LoVo (cell line): ENCODE data around the gene USP33.
A peak's percentile ranks its signal among the peaks of the same experiment; 100 is the strongest.
"Not testable (repeated sequence)": the region's sequence is repeated elsewhere in the genome, so short reads cannot be mapped to it uniquely, and the experiment has no call there.

ENCODE experiments used
- DNase-seq: peaks from one replicate; pipeline ENCODE4 v3.0.0-alpha.2; 2016; ENCODE audit warnings: low spot score

USP33 gene

GRCh38 chr1:77759071-77760028 is at the start of gene USP33:
Gene USP33, minus strand, starts transcription at chr1:77759852. Its CDS starts 18,155 bp downstream, at chr1:77741697.
- DNase-seq: peak; percentile 87

- DNase-seq: no peak
These were observed 43.7 kb upstream of the USP33 start for GRCh38 chr1:77803371-77803770.

- no peak for DNase-seq
These were observed 42.4 kb upstream of the USP33 start for GRCh38 chr1:77802026-77802425.

GRCh38 chr1:77797991-77798390 is 38.3 kb upstream of the USP33 start:
- no peak for DNase-seq

- DNase-seq: no peak
These were observed 37.2 kb upstream of the USP33 start for GRCh38 chr1:77796695-77797405.

GRCh38 chr1:77794550-77794949 is 34.9 kb upstream of the USP33 start:
- DNase-seq: no peak

- DNase-seq: not testable (repeated sequence)
These were observed 26.6 kb upstream of the USP33 start for GRCh38 chr1:77786093-77786741.

GRCh38 chr1:77783141-77783540 is 23.5 kb upstream of the USP33 start:
- no peak for DNase-seq

GRCh38 chr1:77781683-77782082 is 22.0 kb upstream of the USP33 start:
- DNase-seq: no peak

- DNase-seq: peak; percentile 92
These were observed 20.1 kb upstream of the USP33 start, which contains the start of gene MIGA1 for GRCh38 chr1:77779529-77780281. Gene MIGA1, plus strand, starts transcription at chr1:77779649. Its CDS starts 3,604 bp downstream, at chr1:77783253.

- DNase-seq: no peak
These were observed 16.5 kb upstream of the USP33 start for GRCh38 chr1:77776007-77776700.

- no peak for DNase-seq
These were observed 8.4 kb upstream of the USP33 start for GRCh38 chr1:77768006-77768405.

GRCh38 chr1:77762072-77762476 is 2.4 kb upstream of the USP33 start:
- DNase-seq: peak; percentile 46

- DNase-seq: no peak
These were observed 2.0 kb downstream of the USP33 start for GRCh38 chr1:77757603-77758002.

- DNase-seq: no peak
These were observed 2.5 kb downstream of the USP33 start for GRCh38 chr1:77757066-77757584.

GRCh38 chr1:77756052-77756754 is 3.4 kb downstream of the USP33 start:
- DNase-seq: no peak

GRCh38 chr1:77749489-77749888 is 10.2 kb downstream of the USP33 start:
- DNase-seq: not testable (repeated sequence)

GRCh38 chr1:77744576-77744975 is 15.1 kb downstream of the USP33 start:
- DNase-seq: no peak

GRCh38 chr1:77742011-77742555 is 17.6 kb downstream of the USP33 start:
- DNase-seq: no peak

- no peak for DNase-seq
These were observed 18.3 kb downstream of the USP33 start for GRCh38 chr1:77741316-77741715.
